NCI-H128 (cell line): Measurements from ENCODE around the gene MREG.

Experiments
- DNase-seq: peaks from one replicate; lab custom pipeline; 2025; ENCODE audit not compliant: unreplicated experiment; lab: John Stamatoyannopoulos, UW

The MREG gene

DNA sequence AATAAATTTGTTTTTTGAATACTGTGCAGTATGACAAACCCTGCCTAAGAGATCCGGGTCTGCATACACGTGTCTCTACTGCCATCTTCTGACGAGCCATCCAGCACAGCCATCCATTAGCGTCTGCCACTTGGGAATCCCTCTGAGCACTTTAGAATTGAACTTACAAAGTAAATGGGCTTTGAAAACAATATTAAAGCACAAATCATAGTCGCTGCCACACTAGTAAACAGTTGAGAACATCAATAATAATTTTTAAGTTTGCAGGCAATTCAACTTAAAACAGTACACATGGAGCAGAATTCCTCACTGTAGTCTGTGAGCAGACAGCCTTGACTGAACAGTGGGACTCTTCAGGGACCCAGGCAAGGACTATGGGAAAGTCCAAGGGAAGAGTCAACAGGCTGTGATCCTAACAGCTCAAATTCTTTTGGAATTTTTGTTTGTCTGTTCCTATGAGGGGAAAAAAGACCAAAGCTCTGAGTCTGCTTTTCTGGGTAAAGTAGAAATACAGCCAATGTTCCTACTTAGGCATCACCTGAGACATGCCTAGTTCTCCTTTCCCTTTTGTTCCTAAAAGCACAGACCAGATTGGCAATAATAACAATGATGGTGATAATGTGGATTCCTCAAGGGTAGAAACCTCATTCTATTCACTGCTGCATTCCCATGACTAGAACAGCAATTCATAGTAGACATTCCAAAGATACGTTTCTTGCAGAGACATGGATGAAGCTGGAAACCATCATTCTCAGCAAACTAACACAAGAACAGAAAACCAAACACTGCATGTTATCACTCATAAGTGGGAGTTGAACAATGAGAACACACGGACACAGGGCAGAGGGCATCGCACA, 92.9 kb downstream of the MREG start:
- DNase-seq, result peak; percentile 4

DNA sequence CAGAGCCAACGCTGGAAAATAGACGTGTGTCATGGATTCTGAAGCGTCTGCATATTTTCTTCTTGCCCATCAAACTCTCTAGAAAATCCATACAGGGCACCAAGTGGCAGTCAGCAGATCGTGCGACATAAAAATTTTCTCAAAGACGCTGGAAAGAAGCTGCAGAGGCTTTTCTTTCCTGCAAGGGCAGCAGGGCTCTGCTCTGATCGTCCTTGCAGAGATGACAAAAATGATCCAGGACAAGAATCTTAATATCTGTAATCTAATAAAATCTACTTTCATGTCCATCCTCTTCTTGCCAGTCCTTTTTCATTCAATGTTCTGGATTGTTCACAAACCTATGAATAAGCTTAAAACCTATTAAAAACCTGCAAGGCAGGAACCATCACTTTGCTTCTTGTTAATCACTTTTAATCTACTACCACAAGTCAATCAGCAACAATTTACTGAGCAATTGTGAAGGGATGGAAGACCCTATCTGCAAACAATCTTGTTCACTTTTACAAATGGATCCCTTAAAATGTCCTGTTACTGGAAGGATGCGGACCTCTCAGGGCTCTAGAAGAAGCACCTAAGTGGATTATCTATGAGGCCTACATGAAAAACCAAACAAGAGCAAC, 93.6 kb downstream of the MREG start:
- no peak for DNase-seq

DNA sequence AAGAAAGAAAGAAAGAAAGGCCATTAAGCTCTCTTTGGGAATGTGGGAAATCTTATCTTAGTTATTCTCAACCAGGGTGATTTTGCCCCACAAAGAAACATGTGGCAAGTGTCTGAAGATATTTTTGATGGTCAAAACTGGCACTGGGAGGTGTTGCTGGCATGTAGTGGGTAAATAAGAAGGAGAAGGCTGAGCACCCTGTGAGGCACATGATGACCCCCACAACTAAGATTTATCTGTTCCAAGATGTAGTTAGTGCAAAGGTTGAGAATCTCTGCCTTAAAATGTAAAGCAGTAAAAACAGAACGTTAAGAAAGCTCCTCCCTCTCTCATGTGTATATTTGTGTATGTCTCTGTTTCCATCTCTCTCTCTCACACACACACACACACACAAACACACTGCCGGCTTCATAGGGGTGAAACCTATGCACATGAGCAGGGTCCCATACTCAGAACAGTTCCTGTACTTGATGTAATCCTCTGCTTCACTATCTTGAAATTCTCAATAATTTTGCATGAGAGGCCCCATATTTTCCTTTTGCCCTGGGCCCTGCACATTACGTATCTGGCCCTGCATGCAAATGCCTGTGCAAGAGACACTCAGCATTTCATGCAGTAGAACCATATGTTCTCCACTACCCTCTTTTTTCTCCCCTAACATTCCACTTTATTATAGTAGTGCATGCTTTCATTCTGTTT, 94.3 kb downstream of the MREG start:
- no peak for DNase-seq

DNA sequence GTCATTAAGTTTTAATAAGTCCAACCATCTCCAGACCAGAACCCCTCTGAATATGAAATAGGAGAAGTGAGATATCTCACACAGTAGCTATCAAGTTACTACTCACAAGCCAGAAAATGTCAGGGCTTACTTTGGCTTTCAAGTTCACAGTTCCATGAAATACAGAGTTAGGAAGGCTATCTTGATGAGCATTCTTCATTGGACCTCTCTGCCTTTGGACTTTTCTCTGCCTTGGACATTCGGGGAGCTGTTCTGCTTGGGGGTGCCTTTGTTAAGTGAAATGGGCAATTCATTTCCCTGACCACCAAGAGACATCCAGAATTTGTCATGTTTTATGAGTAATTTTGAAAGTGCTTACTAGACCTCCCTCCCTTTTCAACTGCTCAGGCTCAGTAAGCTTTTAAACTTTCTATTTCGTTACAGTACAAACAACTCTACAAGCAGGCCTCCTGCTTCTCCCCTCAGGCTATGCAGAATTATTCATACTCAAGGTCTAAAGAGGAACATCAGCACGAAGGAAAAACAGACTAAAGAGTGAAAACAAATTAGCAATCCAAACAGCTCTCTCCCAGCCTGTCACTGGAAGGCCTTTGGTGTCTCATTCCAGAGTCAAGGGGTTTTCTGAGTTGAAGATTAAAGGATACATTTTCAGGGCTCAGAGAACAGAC, 95.3 kb downstream of the MREG start:
- DNase-seq, result no peak

DNA sequence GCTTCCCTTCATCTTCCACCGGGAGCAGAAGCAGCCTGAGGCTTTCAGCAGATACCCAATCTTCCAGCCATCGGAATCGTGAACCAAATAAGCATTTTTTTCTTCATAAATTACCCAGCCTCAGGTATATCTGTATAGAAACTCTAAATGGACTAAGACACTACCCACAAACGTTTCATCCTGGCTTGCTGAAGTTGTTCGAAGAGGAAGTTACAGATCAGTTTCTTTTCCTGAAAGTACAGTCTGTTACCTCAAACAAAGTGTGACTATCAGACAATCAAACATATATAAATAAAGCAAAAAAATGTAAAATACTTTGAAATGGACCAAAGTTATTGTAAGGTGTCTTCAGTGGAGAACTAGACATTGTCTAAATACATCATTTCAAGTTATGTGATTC, 97.9 kb downstream of the MREG start:
- no peak for DNase-seq

DNA sequence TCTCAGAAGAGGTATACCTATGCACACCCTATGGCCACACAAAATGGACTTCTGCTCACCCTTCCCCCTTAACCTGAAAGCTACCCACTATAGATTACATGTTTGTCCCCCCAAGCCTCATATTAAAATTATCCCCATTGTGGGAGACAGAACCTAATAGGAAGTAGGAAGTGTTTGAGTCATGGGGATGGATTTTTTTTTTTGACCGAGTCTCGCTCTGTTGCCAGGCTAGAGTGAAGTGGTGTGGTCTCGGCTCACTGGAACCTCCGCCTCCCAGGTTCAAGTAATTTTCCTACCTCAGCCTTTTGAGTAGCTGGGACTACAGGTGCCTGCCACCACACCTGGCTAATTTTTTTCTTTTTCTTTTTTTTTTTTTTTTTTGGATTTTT, 98.6 kb downstream of the MREG start:
- no peak for DNase-seq

DNA sequence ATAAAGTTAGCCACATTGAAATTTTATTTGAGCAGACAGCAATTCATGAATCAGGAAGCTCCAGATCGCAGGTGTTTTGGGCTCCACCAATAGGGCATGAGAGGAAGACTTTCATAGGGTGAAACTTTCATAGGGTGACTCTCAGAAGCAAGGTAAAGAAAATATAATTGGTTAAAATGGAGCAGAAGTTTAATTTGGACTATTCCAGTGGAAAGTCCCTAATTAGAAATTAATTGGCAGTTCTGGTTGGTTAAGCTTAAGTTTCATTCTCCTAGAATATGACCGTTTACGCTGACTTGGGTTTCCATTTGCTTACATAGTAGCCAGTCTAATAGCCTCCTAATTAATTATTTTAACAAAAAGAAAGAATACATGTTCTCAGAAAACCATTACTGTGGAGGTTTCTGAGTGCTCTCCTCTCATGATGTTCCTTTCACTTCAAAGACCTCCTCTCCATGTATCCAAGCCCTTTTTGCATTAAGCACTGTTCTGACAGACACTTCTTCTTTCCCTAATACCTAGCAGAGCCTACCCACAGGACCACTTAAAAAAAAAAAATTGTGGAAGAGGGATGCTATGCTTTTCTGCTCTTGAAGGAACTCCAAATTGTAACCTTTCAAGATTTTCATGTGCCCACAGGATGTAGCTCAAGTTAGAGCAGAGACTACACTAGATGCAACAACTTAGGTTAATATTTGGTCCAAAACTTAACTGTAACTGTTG, 99.1 kb downstream of the MREG start:
- no peak for DNase-seq

DNA sequence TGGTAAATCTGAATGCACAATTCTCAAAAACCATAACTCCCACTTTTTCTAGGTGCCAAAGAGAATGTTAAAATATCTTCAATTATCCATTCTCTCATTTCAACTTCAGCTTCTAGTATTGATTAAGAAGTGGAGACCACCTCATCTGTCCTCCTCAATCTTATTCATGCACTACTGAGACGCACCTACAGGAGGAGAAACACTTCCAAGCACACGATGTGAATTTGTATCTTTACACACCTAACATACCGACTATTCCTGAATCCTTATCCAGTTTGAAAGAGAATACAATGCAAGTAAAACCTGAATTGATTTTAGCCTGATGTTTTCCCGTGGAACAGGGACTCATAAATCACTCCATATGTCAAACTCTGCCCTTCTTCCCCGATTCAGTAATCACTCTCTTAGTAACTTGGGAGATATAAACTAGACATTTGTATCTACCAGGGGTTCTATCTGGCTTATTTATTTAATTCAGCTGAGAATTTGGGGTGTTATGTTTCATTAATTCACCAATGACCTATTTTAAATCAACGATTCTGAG, 101.0 kb downstream of the MREG start:
- no peak for DNase-seq

DNA sequence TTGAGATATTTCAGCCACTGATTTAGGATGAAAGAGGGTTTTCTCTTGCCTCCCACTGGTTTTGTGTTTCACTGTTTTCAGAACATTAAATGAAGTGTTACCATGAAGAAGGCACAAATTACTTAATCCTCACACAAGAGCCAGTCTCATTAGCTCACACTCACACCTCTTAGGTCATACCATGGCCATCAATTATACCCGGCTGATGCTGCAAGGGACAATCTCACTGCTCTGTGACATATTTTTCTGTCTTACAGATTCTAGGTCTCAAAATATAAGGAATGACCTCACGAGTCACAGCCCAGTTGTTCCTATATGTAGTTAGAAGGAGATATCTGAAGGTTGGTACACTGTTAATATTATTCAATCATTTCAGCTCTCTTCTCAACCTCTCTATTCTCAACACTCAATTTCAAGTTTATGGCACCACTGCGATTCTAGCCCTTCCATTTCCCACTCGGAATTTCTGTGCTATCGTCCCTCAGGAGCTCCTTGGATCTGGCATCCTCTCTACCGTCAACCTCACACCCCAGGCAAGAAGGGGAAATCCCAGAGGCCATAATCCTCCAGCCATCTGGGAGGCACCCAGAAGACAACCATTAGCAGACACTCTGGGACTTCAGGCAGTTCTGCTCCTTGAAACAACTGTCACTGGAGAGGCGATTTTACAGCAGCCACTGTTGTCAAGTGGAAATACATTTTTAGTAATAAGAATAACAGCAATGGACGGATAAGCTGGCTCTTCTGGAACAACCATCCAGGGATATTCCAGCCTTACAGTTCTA, 101.9 kb downstream of the MREG start:
- no peak for DNase-seq

DNA sequence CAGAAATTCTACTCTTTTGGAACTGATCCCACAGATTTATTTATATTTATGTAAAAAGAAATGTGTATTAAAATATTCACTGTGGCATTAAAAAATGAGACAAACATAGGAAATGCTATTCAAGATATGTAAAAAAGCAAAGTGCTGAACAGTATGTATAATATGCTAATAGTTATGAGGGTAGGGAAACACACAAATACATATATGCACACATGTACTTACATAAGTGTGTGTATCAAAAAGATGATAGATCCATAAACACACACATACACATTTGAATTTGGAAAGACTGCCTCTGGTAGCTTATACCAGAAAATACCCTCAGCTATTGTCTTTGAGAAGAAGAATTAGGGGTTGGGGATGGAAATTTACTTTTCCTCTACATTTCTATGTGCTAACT, 103.2 kb downstream of the MREG start:
- DNase-seq, result no peak

DNA sequence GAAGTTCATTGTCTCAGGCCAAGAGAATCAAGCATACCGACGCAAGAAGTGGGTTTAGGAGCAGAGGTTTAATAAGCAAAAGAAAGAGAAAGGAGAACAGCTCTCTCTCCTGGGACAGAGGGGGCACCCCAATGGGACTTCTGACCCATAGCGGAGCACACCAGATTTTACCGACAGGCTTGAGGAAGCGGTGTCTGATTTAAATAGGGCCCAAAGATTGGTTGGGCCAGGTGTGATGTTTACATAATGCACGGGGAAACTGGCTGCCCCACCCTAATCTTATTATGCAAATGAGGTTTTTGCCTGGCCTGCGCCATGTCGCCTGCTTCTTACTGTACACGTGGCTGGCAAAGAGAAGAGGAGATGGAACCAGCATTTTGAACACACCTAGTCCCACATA, 106.2 kb downstream of the MREG start:
- DNase-seq, result no peak

DNA sequence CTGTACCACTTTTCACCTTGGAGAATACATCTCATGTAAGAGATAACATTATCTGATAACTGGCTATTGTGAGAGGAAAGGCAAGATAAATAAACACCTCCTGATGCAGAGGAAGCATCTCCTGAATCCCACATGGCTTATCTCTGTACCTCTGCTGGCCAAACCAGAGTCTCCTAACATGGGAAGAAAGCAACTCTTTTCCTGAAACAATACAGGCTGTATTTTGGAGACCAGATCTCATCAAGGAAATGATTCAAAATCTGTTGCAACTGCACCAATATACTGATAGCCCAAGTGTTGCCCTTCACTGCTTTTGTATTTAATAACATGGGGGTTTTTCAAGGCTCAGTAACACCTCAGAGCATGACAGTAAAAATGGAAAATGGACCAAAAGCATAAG, 106.9 kb downstream of the MREG start:
- no peak for DNase-seq

DNA sequence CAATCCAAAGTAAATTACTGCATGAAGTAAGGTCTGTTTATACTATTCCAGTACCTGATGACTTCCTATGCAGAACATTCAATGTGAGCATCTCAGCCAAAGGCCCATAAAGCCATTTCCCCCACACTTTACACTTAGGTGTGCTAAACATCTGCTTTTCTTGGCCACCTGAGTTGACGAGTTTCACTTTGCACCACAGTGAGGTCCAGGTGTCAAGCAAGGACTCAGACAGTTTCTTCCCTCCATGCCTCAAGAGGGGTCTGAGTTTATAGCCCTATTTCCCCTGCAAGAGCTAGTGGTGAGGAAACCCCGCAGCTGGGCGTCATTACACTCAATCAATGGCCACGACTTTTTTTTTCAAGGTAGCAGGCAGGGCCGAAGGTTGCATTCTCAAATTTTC, 107.7 kb downstream of the MREG start:
- DNase-seq, result no peak

DNA sequence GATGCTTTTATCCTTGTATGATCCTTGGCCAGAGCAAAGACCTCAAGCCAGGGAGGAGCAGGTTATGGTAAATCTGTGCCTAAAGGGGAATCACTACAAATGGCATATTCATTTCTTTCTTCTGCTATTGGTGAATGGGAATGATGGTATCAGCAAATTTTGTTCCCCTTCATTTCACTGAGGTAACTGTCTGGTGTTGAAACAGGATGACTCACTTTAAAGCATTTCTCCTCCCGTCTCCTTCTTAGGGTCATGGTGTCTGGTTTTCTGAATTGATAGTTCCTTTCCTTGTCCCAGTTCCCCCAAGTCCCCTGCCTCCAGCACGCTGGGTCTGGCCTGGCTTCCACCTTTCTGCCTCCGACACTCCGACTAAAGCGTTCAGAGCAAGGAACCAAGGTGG, 109.2 kb downstream of the MREG start:
- DNase-seq, result no peak

DNA sequence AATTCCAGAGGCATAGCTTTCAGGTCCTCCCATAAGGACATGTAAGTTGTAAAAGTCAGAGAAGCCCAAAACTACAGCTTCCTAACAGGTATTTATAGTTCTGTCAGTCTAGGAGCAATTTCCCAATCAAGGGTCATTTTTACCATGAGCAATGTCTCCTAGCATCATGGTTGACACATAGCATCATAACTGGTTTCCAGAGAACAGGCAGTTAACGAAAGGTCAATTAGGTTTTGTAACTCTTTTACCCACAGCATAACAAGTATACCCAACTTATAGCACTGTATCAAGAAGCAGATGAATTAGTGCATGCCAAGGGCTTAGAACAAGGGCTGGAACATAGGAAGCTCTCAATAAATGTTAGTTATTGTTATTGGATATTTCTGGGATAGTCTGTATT, 110.1 kb downstream of the MREG start:
- no peak for DNase-seq

DNA sequence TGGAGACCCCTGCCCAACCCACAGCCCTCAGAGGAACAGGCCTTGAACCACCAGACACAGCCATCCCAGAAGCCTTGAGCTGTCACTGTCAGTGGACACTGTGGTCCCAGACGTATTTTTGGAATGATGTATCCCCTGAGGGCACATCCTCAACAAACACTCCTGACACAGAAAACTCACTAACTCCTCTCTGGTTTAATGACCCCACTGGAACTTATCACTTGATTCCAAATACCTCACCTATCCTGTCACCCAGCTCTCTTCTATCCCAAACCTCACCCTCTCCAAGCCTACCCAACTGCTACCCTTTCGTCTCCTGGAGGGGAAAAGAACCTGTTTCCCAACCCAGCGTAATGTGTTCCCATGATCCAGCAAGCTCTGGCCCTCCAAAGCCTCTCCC, 111.6 kb downstream of the MREG start:
- no peak for DNase-seq

DNA sequence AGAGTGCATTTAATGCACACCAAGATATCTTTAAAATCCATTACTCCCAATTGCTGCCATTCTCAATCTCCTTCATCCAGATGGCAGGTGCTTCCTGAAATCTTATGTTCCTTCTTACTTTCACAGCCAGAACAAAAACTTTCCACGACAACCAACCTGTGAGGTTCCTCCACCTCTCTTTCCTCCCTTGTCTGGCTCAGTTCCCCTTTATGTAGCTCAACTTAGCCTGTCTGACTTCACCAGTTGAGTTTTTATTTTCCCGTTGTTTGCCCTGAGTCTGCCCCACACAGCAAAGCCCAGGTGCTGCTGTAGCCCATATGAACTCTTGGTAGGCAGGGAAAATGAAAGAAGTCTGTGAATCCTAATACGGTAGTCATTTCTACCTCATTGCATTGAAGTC, 112.5 kb downstream of the MREG start:
- DNase-seq, result no peak

DNA sequence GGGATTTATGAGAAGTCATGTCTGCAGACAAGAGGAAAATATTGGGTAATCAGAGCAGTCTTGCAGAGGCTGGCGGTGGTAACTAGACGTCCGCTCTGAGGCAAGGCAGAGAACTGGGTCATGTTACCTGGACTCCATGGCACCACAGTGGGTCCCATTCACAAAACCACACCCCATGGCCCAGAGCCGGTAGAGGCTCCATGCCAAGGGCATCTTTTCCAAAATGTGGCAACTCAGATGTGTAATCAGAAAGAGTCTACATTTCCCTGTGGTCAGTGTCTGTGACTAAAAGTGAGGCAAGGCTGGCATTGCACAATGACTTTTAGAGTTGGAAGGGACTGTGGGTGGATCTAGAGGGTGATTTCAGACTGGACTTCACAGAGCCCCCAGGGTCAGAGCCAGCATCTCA, 113.1 kb downstream of the MREG start:
- no peak for DNase-seq

DNA sequence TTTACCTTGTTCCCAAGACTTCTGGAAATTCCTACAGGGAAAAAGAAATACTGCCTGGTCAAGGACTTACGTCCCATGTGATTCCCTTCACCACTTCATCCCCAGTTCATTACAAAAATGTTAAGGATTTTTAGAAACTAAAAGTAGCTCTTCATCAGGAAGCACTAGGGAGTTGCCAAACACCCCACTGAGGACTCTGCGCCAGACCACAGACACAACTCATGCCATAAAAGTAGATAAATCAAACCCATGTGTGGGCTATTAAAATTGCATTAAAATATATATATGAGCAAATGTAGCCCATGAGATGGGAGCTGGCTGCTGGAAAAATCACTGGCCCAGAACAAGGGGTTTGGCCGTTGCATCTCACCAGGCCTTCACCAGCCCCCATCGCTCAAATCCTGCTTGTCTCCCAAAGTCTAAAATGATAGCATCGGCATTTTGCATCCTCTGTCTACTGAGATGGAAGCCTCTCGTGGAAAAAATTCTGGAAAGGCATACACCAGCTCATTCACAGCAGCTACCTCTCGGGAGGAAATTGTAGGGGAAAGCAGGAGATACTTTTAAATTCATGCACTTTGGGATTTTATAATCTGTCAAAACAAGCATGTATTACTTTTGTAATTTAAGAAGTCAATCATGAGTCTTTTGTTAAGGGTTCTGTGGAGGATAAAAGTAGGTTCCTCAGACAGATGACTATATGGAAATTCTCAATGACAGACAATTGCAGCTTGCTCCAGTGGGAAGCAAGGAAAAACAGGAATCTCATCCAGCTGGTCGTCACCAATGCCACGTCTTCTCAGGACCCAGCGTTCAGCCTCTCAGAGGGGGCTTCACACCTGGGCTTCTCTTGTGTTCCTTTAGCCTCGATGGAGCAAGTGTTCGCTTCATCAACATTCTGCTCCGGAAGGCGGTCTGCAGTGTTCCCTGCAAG, 113.9 kb downstream of the MREG start:
- no peak for DNase-seq
